GM19397 (cell line): ENCODE measurements around the gene TMEM63B.

Experiments used
- ATAC-seq: cut with Tn5 transposase; IDR thresholded peaks from one replicate; pipeline ENCODE4 v1.9.1; 2021; ENCODE audit warnings: mild to moderate bottlenecking, moderate library complexity; ENCODE audit not compliant: unreplicated experiment

The TMEM63B gene

DNA sequence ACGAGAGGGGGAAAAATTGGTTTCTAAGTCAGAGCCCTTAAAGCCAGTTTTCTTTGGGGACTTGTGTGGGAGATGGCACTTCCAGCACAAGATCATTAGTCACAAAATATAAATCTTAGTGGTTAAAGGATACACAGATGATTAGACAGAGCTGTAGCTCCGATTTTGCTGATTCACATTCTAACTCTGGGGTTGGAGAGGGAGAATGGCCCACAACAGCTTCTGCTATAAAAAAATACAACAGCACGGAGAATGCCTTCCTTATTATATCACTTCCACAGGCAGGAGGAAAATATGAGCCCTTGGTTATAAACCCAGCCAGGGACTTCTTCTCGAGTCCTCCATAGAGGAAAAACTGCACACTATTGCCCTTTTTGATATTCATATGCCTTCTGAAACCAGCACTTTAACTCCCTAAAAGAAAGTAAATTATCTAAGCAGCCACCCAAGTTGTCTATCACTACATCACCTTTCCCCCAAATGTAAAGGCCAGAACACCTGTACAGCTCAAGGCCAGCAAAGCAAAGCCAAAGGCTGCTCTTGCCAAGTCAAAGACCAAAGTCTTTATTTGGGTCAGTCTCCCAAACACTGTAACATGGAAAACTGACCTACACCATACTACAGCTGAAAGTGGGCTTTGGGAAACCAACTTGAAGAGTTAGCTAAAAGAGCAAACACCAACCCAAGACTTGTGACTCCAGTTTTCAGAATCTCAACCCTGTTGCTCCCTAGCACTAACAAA, 10.5 kb upstream of the TMEM63B start:
- ATAC-seq = no peak

DNA sequence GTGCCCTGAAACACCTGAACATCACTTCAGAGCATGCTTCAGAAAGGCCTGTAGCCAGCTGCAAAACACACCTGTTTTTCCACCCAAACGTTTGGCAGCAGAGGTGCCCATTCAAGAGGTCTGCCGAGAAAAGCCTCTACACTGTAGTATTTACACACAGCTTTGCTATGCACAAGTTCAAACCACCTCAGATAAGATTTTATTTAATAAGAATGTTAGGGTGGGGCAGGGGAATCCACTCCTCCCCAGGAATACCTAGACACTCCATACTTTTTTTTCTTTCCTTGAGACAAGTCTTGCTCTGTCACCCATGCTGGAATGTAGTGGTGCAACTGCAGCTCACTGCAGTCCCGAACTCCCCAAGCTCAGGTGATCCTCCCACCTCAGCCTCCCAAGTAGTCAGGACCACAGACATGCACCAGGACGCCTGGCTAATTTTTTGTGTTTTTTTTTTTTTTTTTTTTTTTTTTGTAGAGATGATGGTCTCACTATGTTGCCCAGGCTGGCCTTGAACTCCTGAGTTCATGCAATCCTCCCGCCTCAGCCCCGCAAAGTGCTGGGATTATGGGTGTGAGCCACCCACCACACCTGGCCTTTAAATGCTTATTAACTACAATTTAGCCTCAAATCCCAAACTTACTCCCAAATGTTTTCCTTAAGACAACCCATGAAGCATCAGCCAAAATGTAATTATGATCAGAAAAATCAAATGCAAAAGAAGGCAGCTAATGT, 9.8 kb upstream of the TMEM63B start:
- ATAC-seq = no peak

DNA sequence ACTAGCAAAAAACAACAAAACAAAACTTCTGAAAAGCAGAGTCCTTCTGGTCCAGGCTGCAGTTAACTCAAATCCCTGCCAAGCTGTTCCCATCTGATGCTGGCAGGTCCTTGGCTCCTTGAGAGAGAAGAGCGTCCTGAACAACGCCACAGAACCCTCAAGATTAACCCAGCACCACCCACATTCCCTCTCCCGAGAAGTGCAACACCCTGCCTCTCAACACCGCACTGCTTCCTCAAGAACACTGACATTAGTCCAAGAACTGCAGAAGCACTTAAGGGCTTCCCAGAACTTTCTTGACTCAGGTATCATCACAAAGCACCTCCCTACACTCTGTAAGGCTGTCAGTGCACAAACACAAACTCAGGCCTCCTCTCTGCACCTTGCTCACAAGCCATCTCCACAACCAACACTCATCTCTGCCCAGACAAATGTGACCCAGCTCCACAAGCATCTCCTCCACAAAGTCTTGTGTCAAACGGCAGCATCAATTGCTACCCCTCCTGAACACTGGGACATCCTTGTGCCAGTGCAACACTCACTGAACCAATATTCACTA, 7.6 kb upstream of the TMEM63B start:
- no peak for ATAC-seq

DNA sequence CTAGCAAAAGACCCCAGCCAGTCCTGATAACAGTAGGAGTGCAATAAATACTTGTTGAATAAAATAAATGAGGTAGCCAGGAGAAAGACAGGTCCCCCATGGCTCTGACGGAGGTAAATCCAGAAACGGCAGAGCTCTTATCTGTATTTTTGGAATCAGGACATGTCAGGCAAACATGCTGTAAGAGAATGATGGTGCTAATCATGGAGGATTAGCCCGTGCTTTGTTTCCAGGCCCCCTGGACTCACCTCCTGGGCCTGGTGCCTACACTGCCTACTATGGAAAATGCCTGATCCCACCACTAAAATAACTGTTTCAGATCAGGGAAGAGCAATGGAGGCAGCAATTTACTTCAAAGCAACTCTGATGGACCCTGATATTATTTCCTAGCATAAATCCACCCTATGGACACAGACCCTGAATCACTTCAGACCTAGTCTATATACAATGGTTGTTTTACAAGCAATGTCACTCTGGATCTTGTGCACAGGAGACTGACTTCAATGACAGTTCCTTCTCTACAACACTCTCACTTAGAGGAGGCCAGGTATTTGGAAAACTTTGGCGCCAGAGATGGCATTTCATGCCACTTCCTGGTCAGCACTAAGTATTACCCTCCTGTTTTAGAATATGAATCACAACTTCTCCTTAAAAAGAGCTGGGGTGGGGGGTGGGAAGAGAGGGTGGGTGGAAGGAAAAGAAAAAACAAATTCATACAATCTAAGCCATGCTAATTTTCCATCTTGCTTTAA, 6.5 kb upstream of the TMEM63B start:
- ATAC-seq = no peak

DNA sequence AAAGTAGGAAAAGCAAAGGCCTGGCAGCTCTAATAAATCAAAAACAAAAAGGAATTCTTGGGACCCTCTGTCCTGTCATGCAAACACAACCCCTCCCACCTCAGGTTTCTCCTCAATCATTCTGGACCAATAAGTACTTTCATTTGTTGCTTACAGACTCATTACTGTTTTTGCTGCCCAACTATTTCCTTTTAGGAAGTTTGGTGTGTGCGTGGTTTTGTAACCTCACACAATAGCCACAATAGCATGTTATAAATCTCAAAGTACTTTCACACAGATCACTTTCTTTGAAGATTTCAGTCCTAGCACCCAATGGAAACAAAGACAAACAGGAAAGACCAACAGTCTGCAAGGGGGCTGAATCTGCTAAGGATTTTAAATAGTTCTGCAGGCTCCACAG, 4.6 kb upstream of the TMEM63B start:
- no peak for ATAC-seq

DNA sequence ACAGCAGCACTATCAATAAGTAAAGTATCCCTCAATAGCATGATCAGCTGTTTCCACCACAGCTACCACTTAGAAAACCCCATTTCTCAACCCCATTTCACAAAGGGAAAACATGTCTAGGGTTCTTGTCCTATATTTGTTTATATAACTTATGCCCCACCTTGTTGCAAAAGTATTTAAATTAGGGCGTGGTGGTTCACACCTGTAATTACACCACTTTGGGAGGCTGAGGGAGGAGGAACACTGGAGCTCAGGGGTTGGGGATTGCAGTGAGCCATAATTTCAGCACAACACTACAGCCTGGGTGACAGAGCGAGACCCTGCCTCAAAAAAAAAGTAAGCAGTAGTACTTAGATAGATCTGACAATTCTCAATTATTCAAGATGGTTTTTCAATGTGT, 3.8 kb upstream of the TMEM63B start:
- no peak for ATAC-seq

DNA sequence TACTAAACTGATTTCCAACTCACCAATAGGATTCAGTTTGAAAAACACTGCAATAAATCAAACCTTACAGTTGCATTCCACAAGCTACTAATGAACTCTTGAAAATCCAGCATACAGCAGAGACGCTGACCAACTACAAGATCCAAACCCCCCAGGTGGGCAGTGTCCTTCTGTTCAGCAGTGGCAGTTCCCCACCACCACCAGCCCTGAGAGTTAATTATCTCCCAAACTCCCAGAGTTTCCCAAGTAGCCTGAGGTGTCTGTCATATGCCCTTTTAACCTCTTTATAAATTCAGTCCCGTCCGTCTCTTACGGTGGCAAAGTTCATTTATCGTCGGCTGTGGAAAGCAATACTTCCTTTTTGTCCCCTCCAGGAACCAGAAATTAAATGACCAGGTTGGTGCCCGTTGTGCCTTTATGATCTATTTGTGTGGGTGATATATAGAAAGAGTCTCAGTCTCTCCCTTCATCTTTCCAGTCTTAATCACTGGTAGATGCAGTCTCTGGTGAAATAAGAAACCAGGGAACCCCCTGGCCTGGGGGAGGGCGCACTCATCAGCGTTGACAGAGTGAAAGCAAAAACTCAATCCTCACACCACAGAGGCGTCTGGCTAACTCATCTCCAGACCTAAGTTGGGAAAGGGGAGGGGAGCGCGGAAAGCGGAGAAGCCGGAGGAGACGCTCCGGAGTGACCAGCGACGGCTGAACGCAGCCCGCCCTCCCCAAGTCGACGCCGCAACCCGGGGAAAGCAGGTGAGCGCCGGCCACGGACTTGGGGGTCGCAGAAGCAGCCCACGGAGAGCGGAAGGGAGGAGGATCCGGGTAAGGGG, 819 bp upstream of the TMEM63B start:
- peak; percentile 36 for ATAC-seq

DNA sequence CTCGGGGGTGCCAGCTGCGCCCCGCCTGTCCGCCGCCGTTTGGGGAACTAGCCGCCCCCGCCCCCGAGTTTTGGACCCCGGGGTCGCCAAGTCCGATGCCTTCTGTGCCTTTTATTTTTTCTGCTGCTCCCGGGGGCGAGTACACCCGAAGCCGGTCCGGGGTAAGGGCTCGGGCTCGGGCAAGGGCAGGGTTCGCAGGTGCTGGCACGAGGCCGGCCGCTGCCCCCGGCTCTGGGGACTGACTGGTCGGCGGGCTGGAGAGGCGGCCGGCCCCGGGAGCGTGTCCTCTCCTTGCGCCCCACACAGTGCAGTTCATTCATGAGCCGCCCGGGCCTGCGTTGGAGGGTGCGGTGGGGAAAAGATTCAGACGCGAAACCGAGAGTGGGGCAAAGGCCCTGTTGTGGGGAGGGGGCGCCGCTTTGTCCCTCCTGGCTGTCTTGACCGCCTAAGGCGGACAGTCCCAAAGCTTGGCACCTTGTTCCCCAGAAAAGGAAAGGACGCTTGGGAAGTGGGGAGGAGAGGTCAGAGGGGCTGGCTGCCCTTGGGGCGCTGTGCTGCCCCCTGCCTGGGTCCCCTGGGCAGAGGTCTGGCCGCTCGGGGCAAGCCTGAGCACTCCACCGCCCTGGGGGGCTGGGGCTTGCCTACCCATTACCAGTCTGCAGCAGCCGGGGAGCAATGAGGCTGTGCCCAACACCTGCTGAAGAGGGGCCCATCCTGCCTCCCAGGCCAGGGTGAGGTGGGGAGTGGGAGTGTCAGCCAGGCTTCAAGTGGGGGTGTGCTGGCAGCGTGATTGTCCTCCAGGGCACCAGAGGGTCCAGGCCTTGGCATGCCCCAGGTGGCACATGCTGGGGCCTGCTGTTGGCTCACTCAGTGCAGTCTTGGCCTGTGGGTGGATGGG, 915 bp downstream of the TMEM63B start:
- no peak for ATAC-seq

DNA sequence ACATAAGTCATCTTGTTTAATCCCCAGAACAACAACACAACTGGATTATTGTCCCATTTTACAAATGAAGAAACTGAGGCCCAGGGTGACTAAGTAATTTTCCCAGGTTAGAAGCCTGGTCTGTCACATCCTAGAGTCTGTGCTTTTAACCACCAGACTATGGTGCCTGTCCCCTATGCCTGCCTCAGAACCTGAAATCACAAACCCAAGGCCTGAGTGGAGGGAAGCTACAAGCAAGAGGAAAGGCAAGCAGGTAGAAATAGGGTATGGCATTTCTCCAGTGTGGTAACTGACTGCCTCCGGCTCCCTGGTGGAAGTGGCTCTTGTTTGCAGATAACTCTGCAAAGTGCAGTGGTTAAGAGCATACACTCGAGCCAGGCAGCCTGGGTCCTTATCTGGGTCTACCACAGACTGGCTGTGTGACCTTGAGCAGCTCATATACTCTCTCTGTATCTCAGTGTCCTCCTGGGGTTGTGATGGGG, 2.5 kb downstream of the TMEM63B start:
- ATAC-seq = no peak

DNA sequence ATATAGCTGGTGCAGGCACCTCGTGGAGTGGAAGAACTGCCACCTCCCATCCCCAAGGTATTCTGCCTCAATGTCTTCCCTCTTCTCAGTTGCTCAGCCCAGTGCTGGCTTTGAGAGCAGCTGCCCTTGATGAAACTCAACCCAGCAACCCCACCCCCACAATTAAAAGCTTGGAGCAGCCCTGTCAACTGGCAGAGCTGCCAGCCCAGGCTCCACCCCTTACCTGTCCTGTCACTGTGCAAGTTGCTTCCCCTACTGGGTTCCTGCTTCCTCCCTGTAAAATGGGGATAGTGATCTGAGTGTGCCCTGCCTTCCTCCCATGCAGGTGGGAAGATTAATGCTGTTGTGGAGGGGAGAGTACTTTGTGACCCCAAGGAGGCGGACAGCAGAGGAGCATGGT, 4.5 kb downstream of the TMEM63B start:
- ATAC-seq = no peak

DNA sequence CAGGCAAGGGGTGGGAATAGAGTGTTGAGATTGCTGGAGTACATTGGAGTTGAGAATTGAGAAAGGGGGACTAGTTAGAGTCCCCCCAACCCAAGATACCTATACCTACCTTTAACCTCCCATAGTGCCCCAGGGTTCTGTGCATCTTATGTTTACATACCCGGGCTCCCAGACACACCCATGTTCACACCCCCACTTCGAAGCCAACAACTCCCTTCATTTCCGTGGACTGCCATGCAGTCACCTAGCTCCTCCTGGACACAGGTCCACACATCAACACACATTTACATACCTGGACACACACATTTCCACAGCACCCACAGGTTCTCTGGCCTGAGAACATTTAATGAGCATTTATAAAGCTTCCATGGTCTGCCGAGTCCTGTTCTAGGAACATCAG, 5.1 kb downstream of the TMEM63B start:
- ATAC-seq = no peak

DNA sequence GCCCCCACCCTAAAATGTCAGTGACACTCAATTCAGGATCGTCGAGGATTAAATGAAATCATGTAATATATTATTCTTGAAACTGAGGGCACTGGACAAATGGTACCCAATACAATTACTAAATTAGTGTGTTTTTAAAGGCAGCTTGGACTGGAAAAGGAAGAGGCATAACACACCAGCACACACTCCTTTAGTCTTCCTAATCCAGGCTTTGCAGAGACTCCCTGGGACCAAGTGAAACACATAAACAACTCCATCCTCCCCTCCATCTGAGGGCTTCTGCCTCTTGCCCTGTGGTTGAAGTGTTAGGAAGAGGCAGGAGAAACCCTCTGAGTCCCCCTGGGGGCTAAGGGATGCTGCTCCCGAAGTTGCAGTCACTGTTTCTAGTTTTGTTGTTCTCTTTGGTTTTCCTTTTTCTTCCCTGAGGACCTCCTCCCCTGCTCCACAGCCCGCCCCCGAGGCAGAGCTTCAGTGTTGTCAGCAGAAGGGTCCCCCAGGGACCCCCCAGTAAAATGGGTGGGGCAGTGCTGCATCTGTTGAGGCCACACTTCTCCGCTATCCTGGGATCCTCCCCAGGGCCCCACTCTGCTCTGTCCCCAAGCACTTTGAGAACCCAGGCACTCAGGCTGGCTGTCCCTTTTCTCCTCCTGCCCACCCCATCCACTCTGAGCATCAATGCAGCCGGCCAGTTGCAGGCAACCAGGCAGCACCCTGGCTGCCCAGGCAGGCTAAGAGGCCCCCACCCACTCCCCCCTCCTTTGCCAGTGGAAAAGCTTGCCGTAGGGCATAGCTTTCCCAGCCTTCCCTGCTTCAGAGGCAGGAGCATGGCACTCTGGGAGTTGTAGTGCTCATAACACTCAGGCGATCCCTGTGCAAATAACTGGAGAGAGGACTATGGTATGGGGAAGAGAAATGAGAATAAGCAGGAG, 5.9 kb downstream of the TMEM63B start:
- ATAC-seq = no peak

DNA sequence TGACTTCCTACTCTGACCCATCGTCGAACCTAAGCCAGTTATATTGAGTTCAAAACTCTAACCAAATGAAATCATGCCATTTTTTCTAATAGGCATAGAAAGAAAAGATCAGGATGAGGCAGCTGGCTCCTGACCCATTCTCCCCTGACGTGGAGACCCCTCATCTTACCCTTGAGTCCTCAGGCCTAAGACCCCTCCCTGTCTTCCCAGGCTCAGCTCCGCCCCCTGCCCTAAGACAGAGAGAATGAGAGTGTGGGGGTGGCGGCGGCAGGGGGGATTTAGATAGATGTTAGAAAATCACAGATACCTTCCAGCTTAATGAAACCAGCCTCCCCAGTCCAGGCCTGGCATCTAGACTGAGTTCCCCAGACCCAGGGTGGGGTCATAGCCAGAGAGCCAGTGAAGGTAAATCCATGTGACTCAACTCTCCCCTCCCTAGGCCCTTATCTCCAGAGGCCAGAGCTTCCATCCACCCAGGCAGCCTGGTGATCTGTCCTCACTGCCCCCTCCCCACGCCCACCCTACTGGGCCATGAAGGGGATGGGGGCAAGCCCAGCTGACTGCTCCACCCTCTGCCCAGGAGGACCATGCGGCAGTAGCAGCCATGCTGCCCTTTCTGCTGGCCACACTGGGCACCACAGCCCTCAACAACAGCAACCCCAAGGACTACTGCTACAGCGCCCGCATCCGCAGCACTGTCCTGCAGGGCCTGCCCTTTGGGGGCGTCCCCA, 6.8 kb downstream of the TMEM63B start:
- no peak for ATAC-seq

DNA sequence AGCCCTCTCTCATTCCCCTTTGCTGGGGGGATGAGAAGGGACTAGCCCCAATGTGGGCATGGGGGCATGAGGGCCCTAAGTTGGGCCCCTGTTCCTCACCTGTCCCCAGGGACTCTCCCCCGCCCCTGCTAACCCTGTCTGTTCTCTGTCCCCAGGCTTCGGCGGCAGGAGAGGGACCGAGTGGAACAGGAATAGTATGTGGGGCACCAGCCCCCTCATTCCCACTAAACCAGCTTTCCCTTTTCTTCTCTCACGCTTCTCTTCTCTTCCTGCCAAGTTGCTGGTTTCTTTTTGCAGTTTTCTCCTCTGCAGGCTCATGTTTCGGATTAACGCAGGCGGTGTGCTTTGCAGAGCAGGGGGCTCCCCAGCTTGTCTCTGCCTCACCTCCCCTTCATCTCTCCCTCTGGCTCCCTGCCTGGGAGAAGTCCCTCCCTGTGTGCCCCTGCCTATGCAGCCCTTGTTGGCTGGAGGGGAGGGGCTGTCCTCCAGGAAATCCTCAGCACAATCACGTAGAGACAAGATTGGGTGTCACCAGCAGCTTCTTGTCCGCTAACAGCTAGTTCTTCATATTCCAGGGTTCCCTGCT, 7.9 kb downstream of the TMEM63B start:
- ATAC-seq = no peak

DNA sequence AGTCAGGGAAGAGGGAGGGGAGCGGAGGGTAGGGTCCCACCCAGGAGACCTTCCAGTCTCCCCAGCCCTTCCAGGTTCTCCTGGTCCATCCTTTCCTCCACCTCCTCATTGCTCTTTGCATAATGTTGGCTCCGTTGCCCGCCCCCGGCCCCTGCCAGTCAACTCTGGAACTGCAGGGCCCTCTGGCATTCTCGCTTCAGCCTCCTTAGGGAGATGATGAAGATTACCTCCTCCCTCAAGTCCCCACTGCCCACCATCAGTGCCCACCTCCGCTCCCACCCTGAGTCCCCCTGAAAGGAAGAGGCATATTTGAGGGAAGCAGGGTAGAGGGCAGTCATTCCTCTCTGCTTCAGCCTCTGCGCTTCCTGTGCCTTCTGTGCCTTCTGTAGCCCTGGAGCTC, 8.5 kb downstream of the TMEM63B start:
- no peak for ATAC-seq

DNA sequence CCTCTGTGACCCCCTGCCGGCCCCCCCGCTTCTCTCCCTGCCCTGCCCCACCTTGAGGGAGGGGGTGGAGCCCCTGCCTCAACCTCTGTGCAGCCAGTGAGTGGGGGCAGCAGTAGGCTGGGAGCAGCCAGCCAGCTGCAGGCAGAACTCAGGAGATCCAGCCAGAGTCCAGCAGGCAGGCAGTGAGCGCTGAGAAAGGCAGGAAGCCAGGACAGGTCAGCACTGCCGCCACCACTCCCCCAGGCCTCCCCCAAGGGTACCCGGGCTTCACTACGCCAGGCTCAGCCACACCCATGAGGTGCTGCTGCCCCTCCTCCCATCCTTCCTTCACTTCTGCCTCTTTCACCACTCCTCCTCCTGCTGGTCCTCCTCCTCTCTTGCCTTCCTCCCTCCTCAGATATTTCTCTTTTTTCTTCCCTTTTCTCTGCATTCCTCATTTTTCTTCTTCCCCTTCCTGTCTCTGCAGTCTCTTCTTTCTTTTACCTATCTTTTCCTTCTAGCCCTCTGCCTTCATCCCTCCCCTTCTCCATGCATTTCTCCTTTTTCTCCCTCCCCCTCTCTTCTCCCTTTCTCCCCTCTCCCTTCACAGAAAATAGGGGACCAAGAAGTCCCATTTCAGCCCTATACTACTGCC, 11.5 kb downstream of the TMEM63B start:
- ATAC-seq = no peak

DNA sequence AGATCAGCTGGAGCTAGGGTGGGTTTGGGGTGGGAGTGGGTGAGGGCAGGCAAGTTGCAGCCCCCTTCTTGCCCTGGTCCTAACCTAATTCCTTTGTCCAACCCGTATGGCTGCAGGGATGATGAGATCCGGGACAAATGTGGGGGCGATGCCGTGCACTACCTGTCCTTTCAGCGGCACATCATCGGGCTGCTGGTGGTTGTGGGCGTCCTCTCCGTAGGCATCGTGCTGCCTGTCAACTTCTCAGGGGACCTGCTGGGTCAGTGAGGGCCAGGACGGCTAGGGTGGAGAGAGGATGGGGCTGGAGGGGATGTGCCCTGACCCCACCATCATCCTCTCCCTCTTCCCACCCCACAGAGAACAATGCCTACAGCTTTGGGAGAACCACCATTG, 12.0 kb downstream of the TMEM63B start:
- no peak for ATAC-seq
